K562 (cell line): ENCODE data around the gene ZNF438. TPM values are rescaled to one million over a fixed set of nuclear protein-coding genes. Genes with fewer than 3 reads are reported as not detected.

ENCODE experiments used
- ATAC-seq: fragments of 200-7000 bp; cut with Tn5 transposase; 3 replicates; pipeline ENCODE4 v1.9.1; 2020; ENCODE audit warnings: moderate library complexity
- BruUV-seq: library from RNA; stranded (reverse); fragments of 400-500 nt; replicated peaks from 2 replicates; lab custom pipeline; 2021; lab: Mats Ljungman, UMichigan
- CTCF ChIA-PET: fragments of 300-600 bp; formaldehyde crosslinking; extraction: SDS; loops from one replicate; lab custom pipeline; 2021; ENCODE audit warnings: low intra/inter-chr PET ratio; lab: Yijun Ruan, JAX
- POLR2A ChIA-PET: fragments of 300-600, 350-650 bp; sonication (Branson Sonifier 250); formaldehyde crosslinking; extraction: SDS; loops from one replicate; lab custom pipeline; 2021; ENCODE audit warnings: antibody characterized with exemption, inconsistent platforms; lab: Yijun Ruan, JAX
- DNase-seq, 4 experiments: peaks; one replicate each; pipeline versions ENCODE4 v3.0.0 to v3.0.0-alpha.2; 2011 to 2018; ENCODE audit warnings: low spot score in 3 of 4, mixed read lengths in 3 of 4; ENCODE audit errors: extremely low read depth in 1 of 4
- FAIRE-seq: peaks from 2 replicates; lab custom pipeline; 2011; peaks lifted over from hg19 to GRCh38; lab: Jason Lieb, UNC
- H2AFZ ChIP-seq: 2 replicates; pipeline ENCODE4 v1.6.0; 2011; ENCODE audit warnings: low read depth, low read length, control low read depth, inconsistent platforms
- H3K27ac ChIP-seq: fragments of 200-600 bp; 3 replicates; pipeline ENCODE4 v1.8.0; 2011; ENCODE audit warnings: low read depth, mild to moderate bottlenecking, control low read depth, inconsistent platforms, low read length, moderate library complexity, mixed read lengths; ENCODE audit errors: extremely low read depth
- H3K27me3 ChIP-seq, 2 experiments: fragments of 300-600 bp in 1 of 2; 2 replicates in 1 of 2; 3 replicates in 1 of 2; pipeline versions ENCODE4 v1.6.0 to v1.8.0; 2011; ENCODE audit warnings: inconsistent platforms in 2 of 2, low read length in 2 of 2, mild to moderate bottlenecking in 1 of 2, mixed read lengths in 1 of 2, moderate library complexity in 1 of 2; ENCODE audit not compliant: control insufficient read depth in 2 of 2, insufficient read depth in 2 of 2
- H3K36me3 ChIP-seq: fragments of 300-600 bp; 3 replicates; pipeline ENCODE4 v1.8.0; 2011; ENCODE audit warnings: mild to moderate bottlenecking, low read length, inconsistent platforms; ENCODE audit not compliant: control insufficient read depth, insufficient read depth
- H3K4me1 ChIP-seq, 2 experiments: fragments of 200-600 bp in 1 of 2; replicated peaks in 1 of 2; 2 replicates in 1 of 2; 3 replicates in 1 of 2; pipeline versions ENCODE4 v1.5.1 to v1.8.0; 2011; ENCODE audit warnings: inconsistent platforms in 2 of 2, low read length in 2 of 2, mild to moderate bottlenecking in 1 of 2, mixed read lengths in 1 of 2, moderate library complexity in 1 of 2; ENCODE audit not compliant: control insufficient read depth in 2 of 2, insufficient read depth in 2 of 2
- H3K4me2 ChIP-seq: 2 replicates; pipeline ENCODE4 v1.6.1; 2011; ENCODE audit warnings: low read length, control low read depth, inconsistent platforms, mixed read lengths; ENCODE audit not compliant: insufficient read depth
- H3K4me3 ChIP-seq: fragments of 200-600 bp; sonication (generic), shearing (Covaris generic); 2 replicates; pipeline ENCODE4 v1.5.1; 2016; ENCODE audit warnings: control low read depth, inconsistent platforms
- H3K79me2 ChIP-seq: fragments of 200-600 bp; 3 replicates; pipeline ENCODE4 v1.8.0; 2011; ENCODE audit warnings: low read length, inconsistent platforms; ENCODE audit not compliant: control insufficient read depth, insufficient read depth
- H3K9ac ChIP-seq, 2 experiments: 2 replicates each; pipeline versions ENCODE4 v1.6.0 to v1.6.1; 2011; ENCODE audit warnings: low read depth in 2 of 2, low read length in 2 of 2, control low read depth in 1 of 2, inconsistent platforms in 1 of 2, mild to moderate bottlenecking in 1 of 2, mixed read lengths in 1 of 2; ENCODE audit not compliant: insufficient read depth in 1 of 2
- H3K9me1 ChIP-seq: one replicate; pipeline ENCODE4 v1.6.0; 2011; ENCODE audit warnings: inconsistent platforms, mild to moderate bottlenecking, low read length, moderate library complexity; ENCODE audit not compliant: control insufficient read depth, insufficient read depth
- H3K9me3 ChIP-seq: replicated peaks from 2 replicates; pipeline ENCODE4 v1.5.1; 2011; ENCODE audit warnings: low read depth, low read length, inconsistent platforms; ENCODE audit not compliant: control insufficient read depth, insufficient read depth
- H4K20me1 ChIP-seq: replicated peaks from 2 replicates; pipeline ENCODE4 v1.6.1; 2011; ENCODE audit warnings: low read length, inconsistent platforms, mixed read lengths; ENCODE audit not compliant: control insufficient read depth, insufficient read depth
- EWSR1 ChIP-seq: fragments of 450-650 bp; IDR thresholded peaks from 2 replicates; pipeline ENCODE4 v1.6.1; 2018; ENCODE audit warnings: borderline replicate concordance, mild to moderate bottlenecking, low read depth, moderate library complexity; ENCODE audit not compliant: partially characterized antibody
- ZNF592 ChIP-seq: fragments of 450-650 bp; IDR thresholded peaks from 2 replicates; pipeline ENCODE4 v1.6.1; 2017; ENCODE audit warnings: antibody characterized with exemption, mild to moderate bottlenecking
- ZNF740 ChIP-seq, 3 experiments: fragments of 200-800 bp in 1 of 3; sonication (Bioruptor generic) in 1 of 3; sonication (generic) in 1 of 3; formaldehyde crosslinking in 1 of 3; IDR thresholded peaks; 2 replicates each; pipeline versions ENCODE4 v1.6.1 to v1.8.0; 2016 to 2022; ENCODE audit warnings: mild to moderate bottlenecking in 2 of 3, missing compliant biosample characterization in 2 of 3, missing genetic modification characterization in 2 of 3, missing genetic modification reagents in 1 of 3
- ZNF766 ChIP-seq: fragments of 200-800 bp; sonication (Bioruptor generic); conservative IDR thresholded peaks from 2 replicates; pipeline ENCODE4 v1.6.1; 2016; ENCODE audit warnings: missing genetic modification characterization, missing compliant biosample characterization
- WGBS: fragments of 100-300 bp; shearing (Covaris generic); methylation state at CpG from one replicate; pipeline ENCODE4 v1.1.6; 2016; ENCODE audit warnings: low coverage, mixed read lengths; ENCODE audit not compliant: insufficient coverage; ENCODE audit errors: missing lambda C conversion rate; 5-methylcytosine and 5-hydroxymethylcytosine counted together
- in situ Hi-C: fragments of 300-500 bp; cut with MboI; formaldehyde crosslinking; loops from 4 replicates; pipeline ENCODE4 v1.15.0; 2018; ENCODE audit warnings: inconsistent platforms, mixed read lengths
- intact Hi-C: fragments of 100-400 bp; cut with micrococcal nuclease; formaldehyde crosslinking; loops from 2 replicates; pipeline ENCODE4 v1.14.2; 2022
- polyA plus RNA-seq, 8 experiments: library from polyadenylated mRNA; depleted of rRNA in 4 of 8; stranded (reverse) in 5 of 8; unstranded in 3 of 8; fragments of >200 nt; fragmentation: Nextera tagmentation in 2 of 8; fragmentation: Illumina TruSeq in 1 of 8; extraction: Ambion mirVana in 2 of 8; extraction: Trizol in 1 of 8; gene quantifications; 2 replicates each; pipeline versions ENCODE4 v1.2.1 to v1.2.3, GENCODE V29; 2011 to 2014; ENCODE audit warnings: inconsistent platforms in 1 of 8, missing spikeins in 1 of 8
- total RNA-seq, 7 experiments: library from RNA; depleted of rRNA in 6 of 7; stranded (reverse); fragments of >200 nt in 6 of 7; fragmentation: Illumina TruSeq in 2 of 7; extraction: Trizol in 2 of 7; gene quantifications; 2 replicates each; pipeline versions ENCODE4 v1.2.1 to v1.2.3, GENCODE V29; 2011 to 2021; ENCODE audit warnings: low replicate concordance in 1 of 7

ZNF438 gene
- total and polyA plus RNA-seq, 9 of the 15 experiments (the other 6 are each of a cell fraction or from before 2014, with no cell fraction given) = 0.45 to 1.5 (median 0.91) TPM

- Histone ChIP-seq H2AFZ (no peak overlapping the region), H3K36me3 (no peaks in the 10 kb centered on the region), H4K20me1 (no peaks in the 10 kb centered on the region), H3K27ac (no peak overlapping the region), H3K9me1 (no peaks in the 10 kb centered on the region), H3K27me3 (no peaks in the 10 kb centered on the region; a peak in 1 of 5 replicates), H3K79me2 (no peaks in the 10 kb centered on the region), H3K4me2 (no peak overlapping the region), H3K4me1 (no peaks in the 10 kb centered on the region), H3K9me3 (no peaks in the 10 kb centered on the region), H3K4me3 (no peak overlapping the region), H3K9ac (no peak overlapping the region)
- intact Hi-C loops (no loop called here), in situ Hi-C loops (no loop called here)
- DNase-seq = no peak
- FAIRE-seq = no peak
- BruUV-seq = no TSS peak
- 11% methylated on average over 5 of the region's 5 CpGs for WGBS
- CTCF ChIA-PET = no interaction called here
- POLR2A ChIA-PET = interaction anchor here (0.6 kb wide), 1 partner anchor 222 kb away, joined by 3 read pairs; no protein-coding TSS in a partner anchor
- no peak for TF ChIP-seq ZNF592
- TF ChIP-seq EWSR1 = no peak
- TF ChIP-seq ZNF766 (CRISPR knock-in tag) = no peak
- no peak for TF ChIP-seq ZNF740 (CRISPR knock-in tag; IDR thresholded peaks at IDR 0.05)
- no peak for TF ChIP-seq ZNF740 (tag; IDR thresholded peaks at IDR 0.05)
- no peak for ATAC-seq
These were observed 57.3 kb downstream of the ZNF438 start for GRCh38 chr10:30974355-30974754.
